GM06990 (cell line): Measurements from ENCODE around the gene KRTAP19-2.
"Not testable (repeated sequence)": the region's sequence is repeated elsewhere in the genome, so short reads cannot be mapped to it uniquely, and the experiment has no call there.

ENCODE experiments used
- DNase-seq: peaks from one replicate; pipeline ENCODE4 v3.0.0-alpha.2; 2011; ENCODE audit not compliant: insufficient read length; ENCODE audit errors: extremely low read depth
- H3K27me3 ChIP-seq: replicated peaks from 2 replicates; pipeline ENCODE4 v1.6.0; 2011; ENCODE audit warnings: low read length; ENCODE audit not compliant: control insufficient read depth, insufficient read depth
- H3K36me3 ChIP-seq: 2 replicates; pipeline ENCODE4 v1.5.1; 2011; ENCODE audit warnings: low read length; ENCODE audit not compliant: control insufficient read depth, insufficient read depth
- H3K4me3 ChIP-seq: replicated peaks from 2 replicates; pipeline ENCODE4 v1.5.1; 2011; ENCODE audit warnings: low read depth, mild to moderate bottlenecking, control low read depth, low read length
- CTCF ChIP-seq: IDR thresholded peaks from 2 replicates; pipeline ENCODE4 v1.5.1; 2011; ENCODE audit warnings: low read length, control low read depth, mild to moderate bottlenecking, inconsistent platforms; ENCODE audit not compliant: insufficient read depth, poor library complexity, severe bottlenecking

Gene KRTAP19-2

GRCh38 chr21:30487336-30487735, at the start of gene KRTAP19-2:
Gene KRTAP19-2 (minus strand): TSS chr21:30487436. CDS start chr21:30487348, 88 bp downstream.
- no peaks in the 10 kb centered on the region for H3K27me3 ChIP-seq
- H3K4me3 ChIP-seq = no peak within 1 kb of the TSS
- no peaks in the 10 kb centered on the region for H3K36me3 ChIP-seq
- TF ChIP-seq CTCF = no peak
- DNase-seq = no peak

GRCh38 chr21:30518876-30519275, 31.6 kb upstream of the KRTAP19-2 start:
- Histone ChIP-seq H3K4me3 (no peak overlapping the region), H3K36me3 (no peaks in the 10 kb centered on the region), H3K27me3 (no peaks in the 10 kb centered on the region)
- no peak for DNase-seq
- no peak for TF ChIP-seq CTCF

GRCh38 chr21:30515681-30516080, 28.4 kb upstream of the KRTAP19-2 start:
- DNase-seq = no peak
- no peak for TF ChIP-seq CTCF
- H3K27me3 ChIP-seq = no peaks in the 10 kb centered on the region
- H3K36me3 ChIP-seq = no peaks in the 10 kb centered on the region
- H3K4me3 ChIP-seq = no peak overlapping the region

GRCh38 chr21:30505621-30506205, 18.5 kb upstream of the KRTAP19-2 start:
- not testable (repeated sequence) for H3K27me3 ChIP-seq, DNase-seq, H3K4me3 ChIP-seq, H3K36me3 ChIP-seq
- peak; percentile 25 for TF ChIP-seq CTCF

GRCh38 chr21:30502041-30502440, 14.8 kb upstream of the KRTAP19-2 start, which contains the start of gene KRTAP19-5:
Gene KRTAP19-5 (minus strand): TSS chr21:30502141. CDS start chr21:30502090, 51 bp downstream.
- Histone ChIP-seq H3K27me3 (no peaks in the 10 kb centered on the region), H3K36me3 (no peaks in the 10 kb centered on the region), H3K4me3 (no peak within 1 kb of the TSS)
- no peak for DNase-seq
- no peak for TF ChIP-seq CTCF

- H3K4me3 ChIP-seq = no peak within 1 kb of the TSS
- TF ChIP-seq CTCF = no peak
- no peaks in the 10 kb centered on the region for H3K27me3 ChIP-seq
- DNase-seq = no peak
- H3K36me3 ChIP-seq = no peaks in the 10 kb centered on the region
These were observed 9.8 kb upstream of the KRTAP19-2 start, which contains the start of gene KRTAP19-4 for GRCh38 chr21:30497065-30497464. Gene KRTAP19-4 (minus strand): TSS chr21:30497165. CDS start chr21:30497110, 55 bp downstream.
